Measurements from ENCODE around the gene PPP1R3F.

DNA sequence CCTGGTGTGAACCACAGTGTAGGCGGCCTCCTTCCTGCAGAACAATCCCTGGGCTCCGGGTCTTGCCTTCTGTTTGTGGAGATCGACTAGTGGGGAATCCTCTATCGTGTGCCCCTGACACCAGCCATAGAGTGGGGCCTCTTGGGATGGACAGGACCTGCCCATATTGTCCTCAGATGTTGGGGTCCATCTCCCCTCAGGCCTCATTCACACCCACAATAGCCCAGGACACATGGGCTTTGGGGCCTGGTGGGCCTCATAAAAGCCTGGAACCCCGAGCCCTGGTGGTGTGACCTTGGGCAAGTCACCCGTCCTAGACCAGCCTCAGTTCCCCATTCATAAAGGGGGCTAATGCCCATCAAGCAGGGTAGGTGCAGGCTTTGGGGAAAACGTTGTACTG is 20.6 kb downstream of the PPP1R3F start:
- TF ChIP-seq CTCF (conservative IDR thresholded peaks at IDR 0.05; ENCODE audit: low read length), result no peak
- TF ChIP-seq EZH2phosphoT487 (IDR thresholded peaks at IDR 0.05; ENCODE audit: borderline replicate concordance, low read depth, low read length), result no peak

All from OCI-LY7 (cell line).